Measurements from ENCODE around the gene HECTD4. TPM values are rescaled to one million over a fixed set of nuclear protein-coding genes. Genes with fewer than 3 reads are reported as not detected.

The HECTD4 gene, protein sequence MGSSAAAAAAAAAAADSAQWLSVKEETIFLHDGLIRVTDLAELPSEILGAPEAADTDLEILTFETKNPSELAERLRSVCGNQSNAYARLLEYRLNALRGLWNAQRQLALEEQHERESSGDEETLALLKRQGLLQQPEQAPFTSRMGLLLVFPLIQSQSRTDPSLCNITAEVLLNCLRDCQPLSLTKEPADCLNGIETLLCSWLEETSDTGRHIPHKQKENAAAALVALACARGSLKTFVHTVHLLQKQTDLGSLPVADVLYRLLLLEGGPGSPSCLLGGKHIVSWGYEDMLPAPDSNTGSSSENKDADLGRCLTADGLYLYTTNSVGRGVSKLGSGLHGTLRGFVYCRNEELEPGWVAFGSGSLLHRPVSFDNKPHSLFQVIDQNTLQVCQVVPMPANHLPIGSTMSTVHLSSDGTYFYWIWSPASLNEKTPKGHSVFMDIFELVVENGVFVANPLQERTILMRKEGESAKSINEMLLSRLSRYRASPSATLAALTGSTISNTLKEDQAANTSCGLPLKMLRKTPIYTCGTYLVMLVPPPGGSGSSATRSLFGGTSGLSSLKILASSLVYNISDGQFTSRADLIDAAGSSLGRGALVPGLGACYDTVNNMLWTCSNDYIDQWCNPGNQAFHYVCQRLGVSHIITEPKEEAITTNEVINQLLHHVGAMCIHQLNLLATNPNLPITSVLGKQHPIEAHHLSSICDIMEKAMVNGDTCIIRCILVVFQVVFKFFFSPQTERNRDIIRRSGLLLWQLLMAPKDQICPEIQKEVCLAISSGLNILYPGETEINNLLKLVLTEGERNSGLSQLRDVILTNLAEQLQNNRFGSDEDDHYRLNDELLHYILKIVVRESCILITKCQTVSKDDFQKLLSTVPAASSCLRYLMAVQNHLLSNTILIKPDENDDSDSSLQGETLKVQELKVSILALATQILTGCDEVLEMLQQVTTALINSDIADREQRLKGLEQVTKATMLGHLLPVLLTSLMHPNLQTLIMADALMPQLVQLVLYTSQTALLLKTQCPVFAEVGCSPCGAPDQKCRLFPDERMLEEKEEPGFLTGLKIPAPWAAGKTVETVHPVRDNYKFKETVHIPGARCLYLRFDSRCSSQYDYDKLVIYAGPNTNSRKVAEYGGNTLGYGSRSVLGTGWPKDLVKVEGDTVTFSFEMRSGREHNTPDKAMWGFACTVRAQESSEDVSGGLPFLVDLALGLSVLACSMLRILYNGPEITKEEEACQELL (N-terminal part only)
- polyA plus RNA-seq: 67.2 and 84.2 TPM in 2 replicates

DNA sequence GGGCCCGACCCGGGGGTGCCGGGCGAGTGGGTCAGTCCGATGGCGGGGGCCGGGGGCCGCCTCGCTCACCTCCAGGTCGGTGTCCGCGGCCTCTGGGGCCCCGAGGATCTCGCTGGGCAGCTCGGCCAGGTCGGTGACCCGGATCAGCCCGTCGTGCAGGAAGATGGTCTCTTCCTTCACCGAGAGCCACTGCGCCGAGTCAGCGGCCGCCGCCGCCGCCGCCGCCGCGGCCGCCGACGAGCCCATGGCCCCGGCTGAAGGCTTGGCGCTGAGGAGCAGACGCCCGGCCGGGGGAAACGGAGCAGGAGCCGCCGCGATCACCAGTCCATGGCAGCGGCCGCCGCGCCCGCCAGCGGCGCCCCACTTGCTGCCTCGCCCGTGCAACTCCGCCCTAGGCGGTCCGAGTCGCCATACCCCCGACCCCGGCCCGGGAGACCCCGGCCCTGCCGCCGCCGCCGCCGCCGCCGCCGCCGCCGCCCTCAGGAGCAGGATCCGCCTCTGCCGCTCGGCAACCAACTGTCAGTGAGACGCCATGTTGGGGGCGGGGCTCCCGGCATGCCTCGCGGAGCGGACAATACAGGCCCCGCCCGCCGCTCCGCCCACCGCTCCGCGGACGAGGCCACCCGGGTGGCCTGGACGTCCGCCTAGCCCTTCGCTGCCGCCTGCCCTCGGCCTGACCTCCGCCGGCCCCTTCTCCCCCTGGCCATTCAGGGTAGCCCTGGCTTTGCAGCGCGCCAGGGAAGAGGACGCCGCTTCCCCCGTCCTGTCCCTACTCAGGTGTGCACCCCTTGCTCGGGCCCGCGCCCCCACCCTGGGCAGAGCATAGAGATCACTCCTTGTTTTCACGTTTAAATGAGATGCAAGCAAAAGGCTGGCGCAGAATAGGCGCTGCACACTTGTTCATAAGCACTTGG, at the start of gene HECTD4:
TSS of gene HECTD4 (minus strand) at position 549 of the 914 bp plus-strand sequence. CDS start at position 246, 303 bp downstream.

DNA sequence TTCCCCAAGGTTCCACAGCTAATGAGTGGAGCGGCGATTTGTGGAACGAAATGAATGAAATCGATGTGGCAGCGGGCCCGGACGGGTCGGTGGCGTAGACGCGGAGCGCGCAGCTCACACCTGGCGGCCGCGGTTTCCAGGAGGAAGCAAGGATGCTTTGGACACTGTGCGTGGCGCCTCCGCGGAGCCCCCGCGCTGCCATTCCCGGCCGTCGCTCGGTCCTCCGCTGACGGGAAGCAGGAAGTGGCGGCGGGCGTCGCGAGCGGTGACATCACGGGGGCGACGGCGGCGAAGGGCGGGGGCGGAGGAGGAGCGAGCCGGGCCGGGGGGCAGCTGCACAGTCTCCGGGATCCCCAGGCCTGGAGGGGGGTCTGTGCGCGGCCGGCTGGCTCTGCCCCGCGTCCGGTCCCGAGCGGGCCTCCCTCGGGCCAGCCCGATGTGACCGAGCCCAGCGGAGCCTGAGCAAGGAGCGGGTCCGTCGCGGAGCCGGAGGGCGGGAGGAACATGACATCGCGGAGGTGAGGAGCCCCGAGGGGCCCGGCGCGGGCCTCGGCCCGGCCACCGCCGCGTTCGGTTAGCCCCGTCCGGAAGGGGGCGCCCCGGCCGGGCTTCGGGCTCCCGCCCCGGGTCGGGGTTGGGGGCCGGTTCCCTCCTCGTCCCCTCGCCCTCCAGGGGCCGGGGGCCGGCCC, 36.5 kb upstream of the HECTD4 start, which contains the start of gene PTPN11:
TSS of gene PTPN11 (plus strand) at position 340 of the 689 bp plus-strand sequence. CDS start at position 505, 165 bp downstream.

DNA sequence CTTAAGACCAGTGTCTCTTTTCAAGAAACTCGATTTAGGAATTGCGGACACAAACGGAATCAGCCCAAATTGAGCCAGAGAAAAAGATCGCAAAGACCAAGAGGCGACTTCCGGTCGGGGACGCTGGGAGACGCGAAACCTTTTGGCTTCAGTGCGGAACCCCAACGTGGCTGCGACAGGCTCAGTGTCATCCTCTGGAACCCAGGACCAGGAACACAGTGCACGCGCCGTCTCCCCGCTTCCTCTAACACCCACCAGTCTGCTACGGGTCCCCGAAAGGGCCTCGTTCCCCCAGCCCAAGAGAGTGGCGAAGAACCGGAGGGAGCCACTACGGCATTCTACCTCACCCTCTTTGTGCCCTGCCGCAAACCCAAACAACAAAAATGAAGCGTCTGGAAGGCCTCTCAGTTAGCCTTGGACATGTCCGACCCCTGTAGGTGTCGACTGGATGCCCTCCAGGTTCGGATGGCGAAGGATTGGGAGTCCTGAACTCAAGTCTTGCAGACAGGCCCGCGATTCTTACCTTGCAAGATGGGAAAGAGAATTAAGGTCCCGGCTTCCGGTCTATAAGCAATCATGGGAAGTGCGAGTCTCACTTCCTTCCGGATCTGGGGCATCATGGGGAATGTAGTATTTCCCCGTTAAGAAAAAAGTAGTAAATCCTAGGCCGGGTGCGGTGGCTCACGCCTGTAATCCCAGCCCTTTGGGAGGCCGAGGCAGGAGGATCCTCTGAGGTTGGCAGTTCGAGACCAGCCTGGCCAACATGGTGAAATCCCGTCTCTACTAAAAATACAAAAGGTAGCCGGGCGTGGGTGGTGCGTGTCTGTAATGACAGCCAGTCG, 27.1 kb upstream of the HECTD4 start, which contains the start of gene RPL6:
TSS of gene RPL6 (minus strand) at position 542 of the 842 bp plus-strand sequence. CDS start 949 bp downstream, outside the sequence.

DNA sequence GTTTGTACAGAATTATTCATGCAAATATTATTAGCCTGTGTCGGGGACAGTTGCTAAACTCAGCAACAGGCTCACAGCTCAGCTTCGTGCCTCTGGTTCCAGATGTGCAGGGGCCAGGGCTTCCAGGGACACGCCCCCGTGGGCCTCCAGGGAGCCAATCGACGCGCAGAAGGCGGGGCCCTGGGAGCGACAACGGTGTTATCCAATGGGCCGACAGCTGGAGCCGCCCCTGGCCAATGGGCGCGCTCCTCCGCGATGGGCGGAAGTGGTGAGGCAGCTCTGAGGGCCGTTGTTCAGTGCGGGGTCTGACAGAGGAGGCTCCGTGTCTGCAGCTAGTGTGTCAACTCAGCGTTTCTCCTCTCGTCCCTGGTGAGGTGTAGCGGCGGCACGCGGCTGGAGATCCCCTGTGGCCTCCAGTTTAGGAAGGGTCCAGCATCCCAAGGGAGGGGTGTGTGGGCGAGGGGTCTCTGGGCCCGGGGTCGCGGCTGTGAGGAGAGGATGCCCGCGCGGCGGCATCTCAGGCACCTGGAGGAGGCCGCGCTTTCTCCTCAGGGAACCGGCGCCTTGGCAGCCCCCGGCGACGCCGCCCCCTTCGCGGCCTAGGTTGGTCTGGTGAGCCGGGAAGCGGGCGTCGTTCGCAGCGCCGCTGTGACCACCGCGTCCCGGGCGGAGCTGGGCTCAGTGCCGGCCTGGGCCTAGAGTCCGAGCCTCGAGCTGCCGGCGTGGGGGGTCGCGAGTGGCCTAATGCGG, 256.8 kb downstream of the HECTD4 start, which contains the start of gene TRAFD1:
TSS of gene TRAFD1 (plus strand) at position 311 of the 750 bp plus-strand sequence. CDS start 4,963 bp downstream, outside the sequence.

Other genes starting within 250 kb of the HECTD4 start
- gene RPL6, start 27.2 kb upstream of the HECTD4 start, polyA plus RNA-seq: 384 and 432 TPM in 2 replicates
- 40.7 and 53.7 TPM in 2 replicates for gene PTPN11, start 36.5 kb upstream of the HECTD4 start, polyA plus RNA-seq